Measurements from ENCODE around the gene CD300LF. TPM values are rescaled to one million over a fixed set of nuclear protein-coding genes. Genes with fewer than 3 reads are reported as not detected.

CD300LF gene
- polyA plus RNA-seq, 1 donor (not counting 4 experiments of a cell fraction or from before 2014, with no cell fraction given) = not detected

GRCh38 chr17:74757502-74757901 is 44.8 kb upstream of the CD300LF start:
- TF ChIP-seq EZH2 (IDR thresholded peaks at IDR 0.05; ENCODE audit: low read length) = no peak
- H2AFZ ChIP-seq (ENCODE audit: control insufficient read depth, low read length) = no peak overlapping the region
- no peaks in the 10 kb centered on the region for H3K27me3 ChIP-seq (ENCODE audit: control insufficient read depth, extremely low read depth, insufficient read depth, low read length)
- H3K27ac ChIP-seq (ENCODE audit: control insufficient read depth, insufficient read depth, low read length) = peak overlapping the region; percentile 50
- H3K9ac ChIP-seq (ENCODE audit: control insufficient read depth, extremely low read depth, insufficient read depth, low read length) = peak overlapping the region; percentile 50
- peaks cover 41% of the 10 kb centered on the region for H3K4me1 ChIP-seq (ENCODE audit: control insufficient read depth, extremely low read depth, insufficient read depth, low read length)
- FAIRE-seq (no peak), DNase-seq (ENCODE audit: low read depth, low spot score) (no peak)
- H4K20me1 ChIP-seq (ENCODE audit: control insufficient read depth, extremely low read depth, insufficient read depth, low read length) = no peaks in the 10 kb centered on the region
- no peak overlapping the region for H3K4me3 ChIP-seq (ENCODE audit: control insufficient read depth in 2 of 3, extremely low read depth in 1 of 3, insufficient read depth in 2 of 3, low read depth in 1 of 3, low read length in 3 of 3)
- H3K79me2 ChIP-seq (ENCODE audit: control insufficient read depth, insufficient read depth, low read length) = peaks cover 51% of the 10 kb centered on the region
- H3K9me3 ChIP-seq (ENCODE audit: control insufficient read depth, low read depth, low read length) = no peaks in the 10 kb centered on the region
- no peaks in the 10 kb centered on the region for H3K36me3 ChIP-seq (ENCODE audit: control insufficient read depth in 2 of 2, extremely low read depth in 1 of 2, insufficient read depth in 2 of 2, low read length in 2 of 2)
- H3K9me1 ChIP-seq (ENCODE audit: control insufficient read depth, extremely low read depth, insufficient read depth, low read length) = peaks cover 7% of the 10 kb centered on the region
- dilution Hi-C loops (cut with MboI; ENCODE audit: extremely low pct_ligation_motif_present, low sequenced_read_pairs) = no loop called here
- peak overlapping the region; percentile 78 for H3K4me2 ChIP-seq (ENCODE audit: control insufficient read depth, extremely low read depth, insufficient read depth, low read depth, low read length)

GRCh38 chr17:74756891-74757290 is 44.2 kb upstream of the CD300LF start:
- Histone ChIP-seq H3K79me2 (ENCODE audit: control insufficient read depth, insufficient read depth, low read length) (peaks cover 55% of the 10 kb centered on the region), H3K9me3 (ENCODE audit: control insufficient read depth, low read depth, low read length) (no peaks in the 10 kb centered on the region), H3K4me2 (ENCODE audit: control insufficient read depth, extremely low read depth, insufficient read depth, low read depth, low read length) (no peak overlapping the region), H3K4me1 (ENCODE audit: control insufficient read depth, extremely low read depth, insufficient read depth, low read length) (peaks cover 41% of the 10 kb centered on the region), H3K9me1 (ENCODE audit: control insufficient read depth, extremely low read depth, insufficient read depth, low read length) (peaks cover 7% of the 10 kb centered on the region), H3K4me3 (ENCODE audit: control insufficient read depth in 2 of 3, extremely low read depth in 1 of 3, insufficient read depth in 2 of 3, low read depth in 1 of 3, low read length in 3 of 3) (no peak overlapping the region), H3K27me3 (ENCODE audit: control insufficient read depth, extremely low read depth, insufficient read depth, low read length) (no peaks in the 10 kb centered on the region), H3K9ac (ENCODE audit: control insufficient read depth, extremely low read depth, insufficient read depth, low read length) (no peak overlapping the region), H3K27ac (ENCODE audit: control insufficient read depth, insufficient read depth, low read length) (no peak overlapping the region), H4K20me1 (ENCODE audit: control insufficient read depth, extremely low read depth, insufficient read depth, low read length) (no peaks in the 10 kb centered on the region), H3K36me3 (ENCODE audit: control insufficient read depth in 2 of 2, extremely low read depth in 1 of 2, insufficient read depth in 2 of 2, low read length in 2 of 2) (no peaks in the 10 kb centered on the region), H2AFZ (ENCODE audit: control insufficient read depth, low read length) (no peak overlapping the region)
- no peak for FAIRE-seq
- dilution Hi-C loops (cut with MboI; ENCODE audit: extremely low pct_ligation_motif_present, low sequenced_read_pairs) = no loop called here
- TF ChIP-seq EZH2 (IDR thresholded peaks at IDR 0.05; ENCODE audit: low read length) = no peak
- no peak for TF ChIP-seq CTCF (optimal IDR thresholded peaks at IDR 0.05 in 1 of 3, IDR thresholded peaks at IDR 0.05 in 1 of 3, conservative IDR thresholded peaks at IDR 0.05 in 1 of 3; ENCODE audit: extremely low read depth in 1 of 3, insufficient read depth in 2 of 3, low read length in 3 of 3)
- DNase-seq (ENCODE audit: low read depth, low spot score) = no peak

DNA sequence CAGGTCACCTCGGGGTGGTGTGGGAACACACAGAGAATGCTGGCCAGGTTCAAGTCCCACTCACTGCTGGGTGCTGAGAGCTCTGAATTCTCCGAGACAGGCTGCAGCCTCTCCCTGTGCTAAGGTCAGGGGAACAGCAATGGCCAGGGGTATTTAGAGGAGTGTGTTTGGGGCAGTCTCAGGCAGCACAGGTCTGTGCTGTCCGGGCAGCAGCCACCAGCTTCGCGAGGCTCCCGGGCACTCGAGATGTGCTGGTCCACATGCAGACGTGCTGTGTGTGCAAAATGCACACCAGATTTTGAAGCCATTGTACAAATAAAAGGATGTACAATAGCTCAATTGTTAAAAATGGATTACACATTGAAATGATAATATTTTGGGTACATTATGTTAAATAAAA is 42.8 kb upstream of the CD300LF start:
- FAIRE-seq = no peak
- dilution Hi-C loops (cut with MboI; ENCODE audit: extremely low pct_ligation_motif_present, low sequenced_read_pairs) = no loop called here

More for the DNA sequence above, 42.8 kb upstream of the CD300LF start:
- Histone ChIP-seq H3K27me3 (ENCODE audit: control insufficient read depth, extremely low read depth, insufficient read depth, low read length) (no peaks in the 10 kb centered on the region), H3K36me3 (ENCODE audit: control insufficient read depth in 2 of 2, extremely low read depth in 1 of 2, insufficient read depth in 2 of 2, low read length in 2 of 2) (no peaks in the 10 kb centered on the region), H3K4me3 (ENCODE audit: control insufficient read depth in 2 of 3, extremely low read depth in 1 of 3, insufficient read depth in 2 of 3, low read depth in 1 of 3, low read length in 3 of 3) (no peak overlapping the region), H4K20me1 (ENCODE audit: control insufficient read depth, extremely low read depth, insufficient read depth, low read length) (no peaks in the 10 kb centered on the region), H3K27ac (ENCODE audit: control insufficient read depth, insufficient read depth, low read length) (no peak overlapping the region), H3K9ac (ENCODE audit: control insufficient read depth, extremely low read depth, insufficient read depth, low read length) (no peak overlapping the region), H3K4me1 (ENCODE audit: control insufficient read depth, extremely low read depth, insufficient read depth, low read length) (peaks cover 40% of the 10 kb centered on the region), H3K4me2 (ENCODE audit: control insufficient read depth, extremely low read depth, insufficient read depth, low read depth, low read length) (no peak overlapping the region), H2AFZ (ENCODE audit: control insufficient read depth, low read length) (no peak overlapping the region), H3K79me2 (ENCODE audit: control insufficient read depth, insufficient read depth, low read length) (peaks cover 56% of the 10 kb centered on the region), H3K9me1 (ENCODE audit: control insufficient read depth, extremely low read depth, insufficient read depth, low read length) (peaks cover 7% of the 10 kb centered on the region), H3K9me3 (ENCODE audit: control insufficient read depth, low read depth, low read length) (no peaks in the 10 kb centered on the region)
- DNase-seq (ENCODE audit: low read depth, low spot score) = no peak
- TF ChIP-seq CTCF (optimal IDR thresholded peaks at IDR 0.05 in 1 of 3, IDR thresholded peaks at IDR 0.05 in 1 of 3, conservative IDR thresholded peaks at IDR 0.05 in 1 of 3; ENCODE audit: extremely low read depth in 1 of 3, insufficient read depth in 2 of 3, low read length in 3 of 3) = no peak
- no peak for TF ChIP-seq EZH2 (IDR thresholded peaks at IDR 0.05; ENCODE audit: low read length)

Data from keratinocyte (primary cell).